ENCODE results near the gene JAZF1. TPM values are rescaled to one million over a fixed set of nuclear protein-coding genes. Genes with fewer than 3 reads are reported as not detected.

JAZF1 gene
- total and polyA plus RNA-seq, 10 of the 15 experiments (the other 5 are each of a cell fraction or from before 2014, with no cell fraction given) = 0.04 to 0.82 (median 0.15) TPM; not detected in 3

GRCh38 chr7:28065308-28065707 is 115.3 kb downstream of the JAZF1 start:
- CTCF ChIA-PET = interaction anchor here (3.8 to 9.1 kb wide), 2 partner anchors 12 to 31 kb away, joined by 18 to 126 read pairs; no protein-coding TSS in a partner anchor
- RAD21 ChIA-PET (ENCODE audit: unreplicated experiment) = no interaction called here
- Histone ChIP-seq H3K4me1 (ENCODE audit: control insufficient read depth, insufficient read depth, low read length) (no peaks in the 10 kb centered on the region), H3K27me3 (replicated peaks in 1 of 2; ENCODE audit: control insufficient read depth in 2 of 2, insufficient read depth in 2 of 2, low read length in 1 of 2) (peaks cover 1 to 2% of the 10 kb centered on the region in 2 experiments; a peak in 2 of 4 replicates), H3K4me3 (no peak overlapping the region), H3K9me3 (replicated peaks; ENCODE audit: control insufficient read depth, insufficient read depth, low read length) (no peaks in the 10 kb centered on the region), H3K9ac (ENCODE audit: control insufficient read depth, insufficient read depth, low read length) (no peak overlapping the region), H2AFZ (ENCODE audit: control insufficient read depth, low read depth, low read length) (no peak overlapping the region), H3K36me3 (ENCODE audit: control insufficient read depth in 2 of 2, insufficient read depth in 2 of 2, low read length in 1 of 2) (no peaks in the 10 kb centered on the region), H3K4me2 (ENCODE audit: control insufficient read depth, insufficient read depth) (no peak overlapping the region), H3K27ac (ENCODE audit: control insufficient read depth, insufficient read depth) (no peak overlapping the region), H4K20me1 (ENCODE audit: control insufficient read depth, insufficient read depth) (no peaks in the 10 kb centered on the region), H3K79me2 (ENCODE audit: control insufficient read depth, insufficient read depth, low read length) (no peaks in the 10 kb centered on the region)
- SMC1A ChIA-PET (ENCODE audit: uncharacterized antibody, unreplicated experiment) = no interaction called here
- in situ Hi-C loops (cut with MboI) (no loop called here), intact Hi-C loops (cut with micrococcal nuclease; ENCODE audit: unreplicated experiment) (no loop called here)
- TF ChIP-seq KLF5 (IDR thresholded peaks at IDR 0.05; ENCODE audit: partially characterized antibody) (no peak), ASH2L (IDR thresholded peaks at IDR 0.05; ENCODE audit: borderline replicate concordance, low read depth) (no peak), POLR2AphosphoS5 (IDR thresholded peaks at IDR 0.05; ENCODE audit: low read length) (no peak), PAX8 (IDR thresholded peaks at IDR 0.05) (no peak), POU2F2 (IDR thresholded peaks at IDR 0.05; ENCODE audit: borderline replicate concordance, low read depth, low read length) (no peak), NR2C1 (IDR thresholded peaks at IDR 0.05) (no peak), RCOR1 (conservative IDR thresholded peaks at IDR 0.05; ENCODE audit: low read depth, low read length) (no peak)
- TF ChIP-seq, protein P1, sequence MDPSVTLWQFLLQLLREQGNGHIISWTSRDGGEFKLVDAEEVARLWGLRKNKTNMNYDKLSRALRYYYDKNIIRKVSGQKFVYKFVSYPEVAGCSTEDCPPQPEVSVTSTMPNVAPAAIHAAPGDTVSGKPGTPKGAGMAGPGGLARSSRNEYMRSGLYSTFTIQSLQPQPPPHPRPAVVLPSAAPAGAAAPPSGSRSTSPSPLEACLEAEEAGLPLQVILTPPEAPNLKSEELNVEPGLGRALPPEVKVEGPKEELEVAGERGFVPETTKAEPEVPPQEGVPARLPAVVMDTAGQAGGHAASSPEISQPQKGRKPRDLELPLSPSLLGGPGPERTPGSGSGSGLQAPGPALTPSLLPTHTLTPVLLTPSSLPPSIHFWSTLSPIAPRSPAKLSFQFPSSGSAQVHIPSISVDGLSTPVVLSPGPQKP (IDR thresholded peaks at IDR 0.05; ENCODE audit: low read depth, low read length) = no peak
- DNase-seq (ENCODE audit: low read depth, low spot score) = no peak
- no peak for ATAC-seq
- WGBS (ENCODE audit: insufficient coverage, insufficient replicate concordance, low lambda C conversion rate, missing lambda C conversion rate) = 60% methylated on average over 6 of the region's 7 CpGs
- BruUV-seq (replicated peaks) = no TSS peak
- POLR2A ChIA-PET = no interaction called here
- FAIRE-seq = no peak
